TTC549 (cell line): Measurements from ENCODE around the gene P4HB.

Experiments used
- FAIRE-seq: peaks from 2 replicates; lab custom pipeline; 2012; peaks lifted over from hg19 to GRCh38; lab: Jason Lieb, UNC

Gene P4HB

DNA sequence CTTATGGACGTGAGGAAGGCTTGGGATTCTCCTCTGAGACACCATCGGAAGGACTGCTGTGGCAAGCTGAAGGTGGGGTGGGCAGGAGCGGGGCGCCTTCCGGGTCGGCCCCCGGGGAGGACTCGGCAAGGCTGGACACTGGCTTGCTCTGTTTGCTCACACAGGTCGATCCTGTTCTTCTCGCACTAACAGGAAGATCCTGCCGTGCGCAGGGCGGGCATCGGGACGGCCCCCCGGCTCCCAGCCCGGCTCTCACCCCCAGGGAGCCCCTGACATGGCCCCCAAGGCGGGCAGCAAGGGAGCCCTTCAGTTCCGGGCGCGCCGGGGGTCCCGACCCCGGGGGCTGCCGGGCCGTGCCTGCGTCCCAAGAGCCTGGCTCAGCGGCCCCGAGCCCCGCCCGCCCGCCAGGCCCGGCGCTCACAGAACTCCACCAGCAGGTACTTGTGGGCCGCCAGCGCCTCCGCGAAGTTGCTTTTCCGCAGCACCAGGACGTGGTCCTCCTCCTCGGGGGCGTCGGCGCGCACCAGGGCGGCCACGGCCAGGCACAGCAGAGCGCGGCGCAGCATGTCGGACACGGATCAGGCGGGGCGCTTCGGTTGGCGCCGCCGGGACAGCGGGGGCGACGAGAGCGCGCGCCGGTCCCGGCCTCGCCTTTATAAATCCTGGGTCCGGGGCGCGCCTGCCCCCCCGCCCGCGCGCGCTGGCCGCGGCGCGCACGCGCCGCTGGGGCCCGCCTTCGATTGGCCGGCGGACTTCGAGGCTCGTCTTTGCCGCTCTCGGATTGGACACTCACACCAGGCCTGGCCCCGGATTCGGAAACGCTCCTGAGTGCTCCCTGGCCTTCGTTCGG lies at the start of gene P4HB:
Gene P4HB (minus strand): TSS at position 630 of the 850 bp plus-strand sequence. CDS start 64 bp downstream, at position 566.
- no peak for FAIRE-seq

DNA sequence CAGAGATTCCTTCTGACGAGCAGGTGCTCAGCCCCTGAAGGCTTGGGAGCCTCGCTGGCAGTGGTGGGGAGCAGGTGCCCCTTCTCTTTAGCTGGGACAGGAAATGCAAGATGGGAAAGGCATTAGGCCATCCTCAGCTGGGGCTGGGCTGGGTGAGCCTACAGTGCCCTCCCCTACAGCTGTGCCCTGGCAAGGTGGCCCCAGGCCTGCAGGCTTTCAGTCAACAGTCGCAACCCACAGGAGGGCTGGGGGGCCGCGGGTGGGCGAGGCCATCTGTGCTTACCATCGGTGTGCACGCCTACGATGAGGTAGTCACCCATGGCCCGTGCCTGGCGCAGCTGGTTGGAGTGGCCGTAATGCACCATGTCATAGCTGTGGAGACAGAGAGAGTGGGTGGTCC lies 48.9 kb upstream of the P4HB start:
- no peak for FAIRE-seq

DNA sequence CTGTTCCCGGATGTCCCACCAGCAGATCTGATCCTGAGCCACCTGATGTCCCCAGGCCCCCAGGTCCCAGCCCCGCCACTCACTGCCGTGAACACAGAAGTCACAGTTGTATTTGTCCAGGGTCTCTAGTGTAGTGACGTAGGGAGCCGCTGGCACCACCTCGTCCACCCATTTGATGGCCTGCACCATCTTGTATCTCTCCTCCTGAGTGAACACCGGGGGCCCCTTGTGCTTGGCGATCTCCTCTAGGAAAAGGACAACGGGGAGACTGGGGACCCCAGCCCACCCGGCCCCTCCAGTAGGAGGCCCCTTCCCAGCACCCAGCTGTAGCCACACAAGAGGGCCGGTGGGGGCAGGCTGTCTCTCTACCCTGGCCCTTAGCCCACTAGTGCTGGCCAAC lies 48.5 kb upstream of the P4HB start:
- FAIRE-seq, result no peak

DNA sequence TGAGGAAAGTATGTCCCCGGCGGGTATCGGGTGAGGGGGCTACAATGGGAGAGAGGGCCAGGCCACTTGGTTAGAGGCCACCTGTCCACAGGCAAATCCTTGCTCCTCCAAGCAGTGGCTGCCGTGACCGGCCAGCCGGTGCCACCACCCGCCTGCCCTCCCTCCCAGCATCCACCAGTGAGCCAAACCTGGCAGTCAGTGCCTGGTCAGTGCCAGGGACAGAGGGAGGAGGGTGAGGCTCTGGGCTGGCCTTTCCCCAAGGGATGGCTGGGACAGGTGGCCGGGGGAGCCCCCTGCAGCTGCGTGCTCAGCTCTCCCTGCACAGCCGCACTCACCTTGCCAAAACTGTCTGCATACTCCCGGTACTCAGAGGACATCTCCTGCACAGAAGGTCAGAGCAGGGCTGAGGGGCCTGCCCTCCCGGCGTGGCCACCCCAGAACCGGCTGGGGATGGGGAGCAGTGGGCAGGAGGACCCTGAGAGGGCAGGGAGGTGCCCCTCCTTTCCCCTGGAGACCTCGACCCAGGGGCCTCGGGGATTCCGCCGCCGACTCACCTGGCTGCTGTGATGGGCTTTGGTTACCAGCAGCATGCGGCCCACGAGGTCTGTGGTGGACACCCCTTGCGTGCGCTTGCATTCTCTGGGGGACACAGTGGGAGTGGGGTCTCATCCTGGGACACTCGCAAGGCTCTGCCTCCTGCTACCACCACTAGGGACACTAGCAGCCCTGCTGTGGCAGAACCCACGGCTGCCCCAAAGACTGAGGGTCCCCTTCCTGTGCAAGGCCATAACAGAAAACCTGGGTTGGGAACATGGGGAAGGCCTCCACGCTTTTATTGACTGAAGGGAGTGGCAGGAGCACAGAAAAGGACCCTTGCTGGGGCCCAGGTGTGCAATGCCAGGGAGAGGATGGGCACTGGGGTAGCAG lies 47.1 kb upstream of the P4HB start:
- FAIRE-seq, result no peak

DNA sequence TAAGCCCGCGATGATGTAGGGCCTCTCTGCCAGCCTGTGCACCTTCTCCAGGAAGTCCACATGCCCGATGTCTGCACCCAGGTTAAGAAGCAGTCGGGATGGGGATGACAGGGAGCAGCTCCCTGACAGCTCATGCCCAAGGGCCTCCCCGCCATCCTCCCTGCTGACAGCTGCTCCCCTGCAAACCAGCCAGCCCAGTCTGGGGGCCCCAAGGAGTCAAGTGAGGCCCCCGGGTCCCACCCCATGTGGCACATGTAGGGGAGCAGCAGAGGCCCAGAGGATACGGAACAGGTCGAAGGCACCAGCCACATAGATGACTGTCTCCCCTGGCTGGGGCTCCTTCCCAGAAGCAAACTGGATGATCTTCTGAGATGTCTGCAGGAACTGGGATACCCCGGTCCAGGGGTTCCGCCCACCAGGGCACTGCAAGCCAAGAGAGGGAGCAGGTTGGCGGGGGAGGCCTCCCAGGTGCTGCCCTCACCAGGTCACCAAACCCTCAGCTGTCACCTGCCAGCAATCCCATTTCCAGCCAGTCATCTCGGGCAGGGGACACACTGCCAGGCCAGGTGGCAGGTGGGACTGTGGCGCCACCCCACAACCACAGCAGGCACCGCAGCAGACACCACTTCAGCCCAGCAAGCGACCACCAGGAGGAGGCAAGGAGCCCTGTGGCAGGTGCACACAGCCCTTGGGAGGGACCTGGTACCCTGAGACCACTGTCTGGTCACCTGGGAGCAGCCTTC lies 46.3 kb upstream of the P4HB start:
- FAIRE-seq, result no peak

DNA sequence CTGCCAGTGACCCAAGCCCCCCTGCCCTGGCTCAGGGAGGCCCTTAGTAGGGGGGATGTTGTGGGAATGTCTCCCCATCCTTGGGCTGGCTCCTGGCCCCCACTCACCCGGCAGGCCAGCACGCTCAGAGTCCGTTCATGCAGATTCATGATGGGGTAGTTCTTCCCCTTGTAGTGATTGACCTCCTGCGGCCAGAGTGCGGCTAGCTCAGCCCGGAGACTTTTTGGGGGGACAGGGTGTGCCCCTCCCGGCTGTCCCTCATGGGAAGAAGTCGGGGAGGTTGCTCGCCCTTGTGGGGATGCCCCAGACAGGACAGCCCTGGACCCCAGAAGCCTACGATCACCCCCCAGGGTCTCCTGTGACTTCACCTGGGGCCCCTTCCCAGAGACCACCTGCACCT lies 45.7 kb upstream of the P4HB start:
- no peak for FAIRE-seq

DNA sequence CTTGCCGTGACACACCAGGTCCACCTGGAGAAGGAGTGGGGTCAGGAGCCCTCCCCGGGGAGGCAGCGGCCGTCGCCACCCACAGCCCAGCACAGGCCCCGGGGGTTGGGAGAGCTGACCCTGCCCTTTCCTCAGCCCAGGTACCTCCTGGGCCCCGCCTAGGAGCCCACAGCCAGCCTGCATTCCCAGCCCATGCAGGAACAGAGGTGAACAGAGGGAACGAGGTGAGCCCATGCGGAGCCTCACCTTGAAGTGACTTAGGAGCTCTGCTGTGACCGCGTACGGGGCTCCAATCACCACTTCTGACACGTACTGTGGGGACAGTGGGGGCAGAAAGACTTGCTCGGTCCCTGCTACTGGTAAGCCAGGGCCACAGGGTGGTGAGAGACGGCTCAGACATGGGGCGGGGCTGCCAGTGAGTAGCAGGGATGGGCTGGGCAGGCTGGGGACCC lies 45.1 kb upstream of the P4HB start:
- no peak for FAIRE-seq

DNA sequence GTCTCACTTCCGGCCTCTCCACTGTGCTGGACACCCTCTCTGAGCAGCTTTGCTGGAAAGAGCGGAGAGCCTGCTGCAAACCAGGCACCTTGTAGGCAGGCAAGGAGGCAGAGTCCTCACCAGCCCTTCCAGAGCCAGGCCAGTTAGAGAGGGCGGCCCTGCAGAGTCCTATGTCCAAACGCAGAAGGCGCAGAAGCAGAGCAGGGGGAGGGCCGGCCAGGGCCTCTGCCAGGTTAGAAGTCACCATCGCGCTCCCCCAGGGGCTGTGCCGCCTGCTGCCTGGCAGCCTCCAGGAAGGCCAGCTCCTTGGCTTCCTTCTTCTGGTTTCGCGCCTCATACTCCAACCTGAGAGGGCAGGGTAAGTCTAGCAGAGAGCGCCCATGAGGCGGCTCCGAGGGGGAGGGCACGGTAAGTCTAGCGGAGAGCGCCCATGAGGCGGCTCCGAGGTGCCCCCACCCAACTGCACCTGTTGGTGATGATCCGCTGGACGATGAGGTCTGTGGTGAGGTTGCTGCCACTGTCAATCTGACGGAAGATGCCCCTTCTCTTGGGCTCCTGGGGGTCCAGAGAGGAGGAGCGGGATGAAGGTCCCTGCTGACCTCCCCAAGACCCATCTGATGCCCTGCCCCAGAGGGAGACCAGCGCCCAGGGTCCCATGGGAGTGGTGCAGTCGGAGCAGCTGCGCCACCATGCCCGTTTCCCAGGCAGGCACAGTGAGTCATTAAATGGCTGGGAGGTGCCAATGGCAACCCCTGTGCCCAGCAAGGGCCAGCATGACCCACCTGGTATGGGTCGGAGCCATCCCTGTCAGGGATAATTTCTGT lies 44.5 kb upstream of the P4HB start:
- FAIRE-seq, result no peak

DNA sequence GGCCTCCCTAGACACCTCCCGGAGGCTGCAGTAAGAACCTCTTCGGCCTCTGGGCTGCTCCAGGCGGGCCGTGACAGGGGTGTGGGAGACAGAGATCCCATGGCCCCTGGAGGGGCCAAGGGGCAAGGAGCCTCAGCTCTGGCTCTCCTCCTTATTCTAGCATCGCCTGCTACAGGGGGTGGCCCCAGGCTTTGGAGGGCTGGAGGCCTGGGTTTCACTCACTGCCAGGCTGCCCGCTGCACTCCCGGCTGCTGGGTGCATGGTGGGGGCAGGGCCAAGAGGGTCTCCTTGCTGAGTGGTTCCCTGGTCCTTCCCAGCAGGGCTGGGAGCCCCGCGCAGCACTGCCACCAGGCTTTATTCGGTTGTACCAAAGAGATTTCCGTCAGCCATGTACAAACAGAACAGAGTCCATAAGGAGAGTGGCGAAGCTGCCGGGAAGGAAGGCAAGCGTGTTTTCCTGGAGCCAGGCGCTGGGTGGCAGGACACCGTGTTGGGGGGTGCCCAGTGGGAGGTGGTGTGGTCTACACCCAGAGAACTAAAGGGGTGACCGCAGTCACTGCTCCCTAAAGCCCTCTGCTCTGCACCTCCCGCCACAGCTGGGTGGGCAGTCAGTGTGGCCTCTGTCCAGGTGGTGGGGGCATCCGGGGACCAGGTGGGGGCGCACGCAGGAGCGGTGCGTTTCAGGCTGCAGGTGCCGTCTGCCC lies 43.7 kb upstream of the P4HB start:
- no peak for FAIRE-seq

DNA sequence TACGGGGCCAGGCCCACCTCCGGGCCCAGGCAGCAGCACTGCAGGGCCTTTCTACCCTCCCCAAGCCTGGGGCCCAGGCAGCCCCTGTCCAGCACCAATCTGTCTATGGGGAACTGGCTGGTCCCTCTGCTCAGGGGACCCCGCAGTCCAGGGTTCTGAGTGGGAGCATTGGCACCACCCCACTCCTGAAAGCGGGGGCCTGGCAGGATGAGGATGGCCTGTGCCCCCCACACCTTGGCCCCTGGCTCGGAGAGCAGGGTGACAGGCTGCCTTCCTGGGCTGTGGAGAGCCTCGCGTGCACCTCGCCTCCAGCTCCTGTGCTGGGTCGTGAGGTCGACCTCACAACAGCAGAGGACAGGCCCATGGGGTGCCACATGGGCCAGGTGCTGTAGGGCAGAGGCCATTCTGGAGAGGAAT lies 43.1 kb upstream of the P4HB start:
- no peak for FAIRE-seq

DNA sequence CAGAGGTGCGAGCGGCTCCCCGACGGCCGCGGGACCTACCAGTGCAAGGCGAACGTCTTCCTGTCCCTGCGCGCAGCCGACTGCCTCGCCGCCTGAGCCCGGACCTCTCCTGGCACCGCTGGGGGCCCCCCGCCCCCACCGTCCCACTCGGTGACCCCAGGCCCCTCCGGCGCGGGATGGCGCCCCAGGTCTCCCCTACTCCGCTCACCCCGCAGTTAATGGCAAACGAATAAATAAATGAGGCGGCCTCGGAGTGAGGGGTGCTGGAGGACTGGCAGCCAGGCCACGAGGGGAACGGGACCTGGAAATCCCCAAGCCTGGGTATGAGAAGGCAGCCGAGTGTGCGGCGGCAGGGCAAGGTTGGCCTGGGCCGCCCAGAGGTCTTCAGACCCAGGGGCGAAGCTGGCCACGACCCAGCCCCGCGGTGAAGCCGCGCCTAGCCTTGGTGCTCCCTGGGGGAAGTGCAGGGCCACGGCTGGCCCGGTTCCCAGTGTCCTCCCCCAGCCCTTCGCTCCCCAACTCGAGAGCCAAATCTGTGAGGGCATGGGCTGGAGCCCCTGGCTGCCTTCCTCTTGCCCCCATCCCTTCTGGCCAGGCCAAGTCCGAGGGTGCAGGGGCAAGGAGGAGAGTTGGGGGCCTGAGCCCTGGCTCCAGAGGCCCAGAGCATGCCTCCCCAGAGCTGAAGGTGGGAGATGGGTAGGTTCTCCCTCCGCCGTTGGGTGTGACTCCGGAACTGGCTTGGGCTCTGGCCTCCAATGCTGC lies 42.5 kb upstream of the P4HB start:
- no peak for FAIRE-seq

DNA sequence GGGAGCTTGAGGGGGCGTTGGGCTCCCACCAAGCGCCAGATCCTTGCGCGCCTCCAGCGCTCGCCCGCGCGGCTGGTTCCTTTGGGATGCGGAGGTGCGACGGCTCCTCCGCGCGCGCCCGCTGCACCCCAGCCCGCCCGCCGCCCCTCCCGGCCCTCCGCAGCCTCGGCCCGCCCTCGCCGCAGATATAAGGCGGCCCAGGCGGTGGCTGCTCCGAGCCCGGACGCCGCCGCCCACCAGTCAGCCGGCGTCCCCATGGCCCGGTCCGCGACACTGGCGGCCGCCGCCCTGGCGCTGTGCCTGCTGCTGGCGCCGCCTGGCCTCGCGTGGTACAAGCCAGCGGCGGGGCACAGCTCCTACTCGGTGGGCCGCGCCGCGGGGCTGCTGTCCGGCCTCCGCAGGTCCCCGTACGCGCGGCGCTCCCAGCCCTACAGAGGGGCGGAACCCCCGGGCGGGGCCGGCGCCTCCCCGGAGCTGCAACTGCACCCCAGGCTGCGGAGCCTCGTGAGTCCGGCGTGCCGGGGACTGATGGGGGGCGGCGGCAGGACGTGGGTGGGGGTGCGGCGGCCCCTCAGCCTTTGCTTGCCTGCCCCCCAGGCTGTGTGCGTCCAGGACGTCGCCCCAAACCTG lies 41.8 kb upstream of the P4HB start, which contains the start of gene NPB:
Gene NPB (plus strand): TSS at position 216 of the 630 bp plus-strand sequence. CDS start 40 bp downstream, at position 256.
- FAIRE-seq, result no peak

DNA sequence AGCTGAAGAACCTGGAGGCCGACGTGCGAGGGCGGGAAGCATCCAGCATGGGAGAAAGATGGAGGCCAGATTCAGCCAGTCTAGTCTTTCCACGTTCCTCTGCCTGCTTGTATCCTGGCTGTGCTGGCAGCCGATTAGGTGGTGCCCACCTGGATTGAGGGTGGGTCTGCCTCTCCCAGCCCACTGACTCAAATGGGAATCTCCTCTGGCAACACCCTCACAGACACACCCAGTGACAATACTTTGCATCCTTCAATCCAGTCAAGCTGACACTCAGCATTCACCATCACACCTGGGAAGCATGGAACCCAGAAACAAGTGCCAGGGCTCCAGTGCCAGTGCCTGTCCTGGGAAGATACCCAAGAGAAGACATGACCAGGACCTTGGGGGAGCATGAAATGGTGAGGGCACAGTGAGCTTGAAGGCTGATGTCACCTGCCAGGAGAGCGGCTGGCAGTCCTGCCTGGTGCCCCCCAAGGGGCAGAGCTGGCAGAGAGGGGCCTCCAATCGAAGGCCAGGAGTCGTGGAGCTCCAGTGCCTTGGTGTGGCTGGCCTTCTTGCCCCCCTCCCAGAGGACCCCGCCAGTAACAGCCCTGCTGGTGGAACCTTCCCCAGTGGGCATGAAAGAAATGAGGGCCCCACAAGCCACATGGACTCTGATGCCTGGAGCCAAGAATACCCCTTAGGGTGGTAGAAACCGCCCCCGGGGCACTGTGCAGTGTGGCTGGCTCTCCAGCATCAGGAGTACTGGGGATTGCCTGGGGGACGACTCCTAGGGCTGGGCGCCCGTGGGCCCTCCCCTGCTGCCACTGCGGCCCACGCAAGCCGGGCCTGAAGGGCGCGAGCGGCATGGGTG lies 41.1 kb upstream of the P4HB start:
- no peak for FAIRE-seq

DNA sequence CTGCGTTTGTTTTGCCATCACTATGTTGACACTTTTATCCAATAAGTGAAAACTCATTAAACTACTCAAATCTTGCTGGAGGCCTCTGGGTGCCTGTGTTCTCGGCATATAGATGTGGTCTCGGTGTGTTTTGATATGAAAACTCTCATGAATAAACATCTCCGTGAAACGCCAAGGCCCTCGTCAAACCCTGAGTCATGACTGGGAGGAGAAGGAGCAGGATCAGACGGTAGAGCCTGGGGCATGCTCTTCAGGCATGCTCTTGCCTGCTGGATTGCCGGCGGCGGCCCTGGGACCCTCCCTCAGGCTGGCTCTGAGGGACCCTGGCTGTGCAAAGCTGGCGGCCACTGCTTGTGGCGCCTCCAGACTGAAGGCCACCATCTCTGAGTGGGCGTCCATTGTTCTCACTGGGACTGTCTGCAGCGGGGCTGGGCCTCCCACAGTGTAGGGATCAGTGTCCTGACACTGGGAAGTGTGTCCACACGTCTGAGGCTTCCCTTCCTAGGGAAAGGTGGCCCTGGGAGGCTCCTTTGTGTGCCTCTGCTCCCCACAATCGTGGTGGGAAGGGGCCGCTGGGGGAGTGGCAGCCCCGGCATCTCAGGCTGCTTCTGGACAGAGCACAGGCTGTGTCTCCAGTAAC lies 40.0 kb upstream of the P4HB start:
- FAIRE-seq, result no peak

DNA sequence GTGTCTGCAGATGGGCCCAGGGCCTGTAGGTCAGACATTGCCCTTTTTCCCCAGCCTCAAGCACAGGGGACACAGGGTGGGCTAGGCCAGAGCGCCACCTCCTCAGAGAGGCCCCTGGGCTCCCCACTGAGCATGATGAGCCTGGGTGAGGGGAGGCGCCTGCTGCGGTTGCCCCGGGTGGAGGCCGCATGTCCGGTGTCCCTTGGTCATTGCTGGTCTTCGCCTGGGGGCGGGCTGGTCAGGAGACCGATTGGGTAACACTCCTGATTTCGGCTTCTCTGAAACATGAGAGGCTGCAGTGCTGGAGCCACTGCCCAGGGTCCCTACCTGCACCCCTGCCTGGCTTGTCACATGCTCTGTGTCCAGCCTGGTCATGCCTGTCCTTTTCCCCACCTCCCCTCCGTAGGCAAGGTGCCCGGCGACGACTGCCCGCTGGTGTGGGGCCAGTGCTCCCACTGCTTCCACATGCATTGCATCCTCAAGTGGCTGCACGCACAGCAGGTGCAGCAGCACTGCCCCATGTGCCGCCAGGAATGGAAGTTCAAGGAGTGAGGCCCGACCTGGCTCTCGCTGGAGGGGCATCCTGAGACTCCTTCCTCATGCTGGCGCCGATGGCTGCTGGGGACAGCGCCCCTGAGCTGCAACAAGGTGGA lies 39.3 kb upstream of the P4HB start:
- no peak for FAIRE-seq

DNA sequence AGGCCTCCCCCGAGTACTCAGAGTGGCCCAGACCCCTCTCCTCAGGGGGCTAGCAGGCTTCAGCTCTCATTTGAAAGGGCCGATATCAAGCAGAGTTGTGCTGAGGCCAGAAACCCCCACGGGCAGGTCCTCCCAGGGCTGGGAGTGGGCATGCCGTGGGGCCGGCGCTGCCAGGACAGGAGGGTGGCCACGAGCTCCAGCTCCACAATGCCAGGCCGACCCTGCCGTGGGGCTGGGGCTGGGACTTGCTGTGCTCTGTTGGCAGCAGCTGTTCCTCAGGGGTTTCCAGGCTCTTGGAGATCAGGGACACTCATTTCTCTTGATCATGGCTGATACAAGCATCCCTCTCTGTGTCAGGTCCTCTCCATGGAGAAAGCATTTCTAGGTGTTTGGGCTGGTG lies 38.5 kb upstream of the P4HB start:
- no peak for FAIRE-seq
